Right atrium auricular region (tissue), 2 donors: ENCODE measurements around the gene ZNF530. TPM values are rescaled to one million over a fixed set of nuclear protein-coding genes. Genes with fewer than 3 reads are reported as not detected.

ENCODE experiments used
- DNase-seq: peaks from one replicate; pipeline ENCODE4 v3.0.0-alpha.2; 2019; ENCODE audit warnings: low spot score
- H3K27ac ChIP-seq, 2 donors: fragments of 200-600 bp; sonication (generic); 1 replicate in 1 of 2; 2 replicates in 1 of 2; pipeline ENCODE4 v1.5.1; 2016 to 2019
- H3K27me3 ChIP-seq, 2 donors: fragments of 200-600 bp; sonication (generic); one replicate each; pipeline versions ENCODE4 v1.5.1 to v1.6.0; 2017 to 2019
- H3K36me3 ChIP-seq: fragments of 200-600 bp; sonication (generic); one replicate; pipeline ENCODE4 v1.5.1; 2016
- H3K4me1 ChIP-seq, 2 donors: fragments of 200-600 bp; sonication (generic); one replicate each; pipeline versions ENCODE4 v1.5.1 to v1.6.0; 2017 to 2019
- H3K4me3 ChIP-seq, 2 donors: fragments of 200-600 bp; sonication (generic); 1 replicate in 1 of 2; 2 replicates in 1 of 2; pipeline ENCODE4 v1.5.1; 2017 to 2019; ENCODE audit warnings: mild to moderate bottlenecking in 1 of 2, moderate library complexity in 1 of 2
- H3K9me3 ChIP-seq, 2 donors: fragments of 200-600 bp; sonication (generic); one replicate each; pipeline ENCODE4 v1.5.1; 2019
- CTCF ChIP-seq, 2 donors: fragments of 200-600 bp; sonication (generic); IDR thresholded peaks; one replicate each; pipeline ENCODE4 v1.5.1; 2019; ENCODE audit warnings: antibody characterized with exemption in 2 of 2
- total RNA-seq, 2 donors: library from RNA; depleted of rRNA; stranded (reverse); fragments of >200 nt; gene quantifications; one replicate each; pipeline ENCODE4 v1.1.0, GENCODE V29; 2016

ZNF530 gene
- total RNA-seq, 2 donors from 2014 or later = 5.7 to 10.8 TPM

DNA sequence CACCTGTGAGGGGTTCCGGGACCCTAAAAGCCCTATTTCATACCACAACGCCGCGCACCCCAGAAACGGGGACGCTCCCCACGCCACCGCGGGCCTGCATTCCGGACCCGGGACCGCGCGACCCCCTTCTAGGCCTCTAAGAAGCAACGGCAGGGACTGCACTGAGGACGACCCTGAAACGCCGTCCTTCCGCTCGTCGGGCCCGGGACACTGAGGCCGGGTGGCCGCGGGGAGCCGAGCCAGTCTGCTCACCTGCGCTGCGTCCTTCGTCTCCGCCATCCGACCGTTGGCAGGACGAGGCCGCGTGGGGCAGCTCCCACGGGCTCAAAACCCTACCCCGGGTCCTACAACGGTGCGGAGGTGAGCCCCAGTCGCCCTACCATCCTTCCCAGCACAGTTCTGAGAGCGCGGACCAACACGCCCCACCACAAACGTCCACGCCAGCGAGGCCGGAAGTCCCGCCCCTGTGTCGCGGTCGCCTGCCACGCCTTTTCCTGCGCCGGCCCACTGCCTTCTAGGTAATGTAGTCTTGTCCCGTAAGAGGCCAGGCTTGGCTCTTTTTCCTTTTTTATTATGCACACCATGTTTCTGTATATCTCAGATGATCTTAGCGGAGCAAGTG, 40.2 kb upstream of the ZNF530 start, which contains the start of gene ZNF550:
TSS of gene ZNF550 (minus strand) at position 460 of the 622 bp plus-strand sequence. CDS start at position 279, 181 bp downstream.
- H3K27me3 ChIP-seq = no peaks in the 10 kb centered on the region
- peaks cover 0 to 23% of the 10 kb centered on the region in 2 donors for H3K4me1 ChIP-seq
- H3K4me3 ChIP-seq = peak within 1 kb of the TSS; percentile 85 to 98
- peak; percentile 93 for DNase-seq
- H3K36me3 ChIP-seq = peaks cover 20% of the 10 kb centered on the region
- H3K9me3 ChIP-seq = peaks cover 0 to 14% of the 10 kb centered on the region in 2 donors
- H3K27ac ChIP-seq = peak within 1 kb of the TSS; percentile 82 to 85
- no peak for TF ChIP-seq CTCF (IDR thresholded peaks at IDR 0.05)

- no peak for DNase-seq
- Histone ChIP-seq H3K27ac (peak overlapping the region; percentile 82 to 85), H3K4me1 (peaks cover 0 to 23% of the 10 kb centered on the region in 2 donors), H3K36me3 (peaks cover 14% of the 10 kb centered on the region), H3K27me3 (no peaks in the 10 kb centered on the region), H3K4me3 (peak overlapping the region; percentile 85 to 98), H3K9me3 (peaks cover 0 to 20% of the 10 kb centered on the region in 2 donors)
- no peak for TF ChIP-seq CTCF (IDR thresholded peaks at IDR 0.05)
Measured at GRCh38 chr19:57560049-57560491, 39.6 kb upstream of the ZNF530 start.

GRCh38 chr19:57563547-57563946, 36.1 kb upstream of the ZNF530 start:
- H3K9me3 ChIP-seq = peaks cover 17 to 46% of the 10 kb centered on the region in 2 donors

GRCh38 chr19:57566396-57567265, 33.1 kb upstream of the ZNF530 start:
- no peak for TF ChIP-seq CTCF (IDR thresholded peaks at IDR 0.05)
- no peak overlapping the region for H3K4me3 ChIP-seq
- peaks cover 3% of the 10 kb centered on the region for H3K36me3 ChIP-seq
- H3K27me3 ChIP-seq = no peaks in the 10 kb centered on the region
- DNase-seq = no peak
- no peaks in the 10 kb centered on the region for H3K4me1 ChIP-seq
- H3K27ac ChIP-seq = no peak overlapping the region
- peaks cover 21 to 75% of the 10 kb centered on the region in 2 donors for H3K9me3 ChIP-seq

More at GRCh38 chr19:57563547-57563946, 36.1 kb upstream of the ZNF530 start:
- no peaks in the 10 kb centered on the region for H3K27me3 ChIP-seq
- H3K36me3 ChIP-seq = no peaks in the 10 kb centered on the region
- DNase-seq = no peak
- H3K27ac ChIP-seq = no peak overlapping the region
- TF ChIP-seq CTCF (IDR thresholded peaks at IDR 0.05) = no peak
- H3K4me1 ChIP-seq = peaks cover 0 to 13% of the 10 kb centered on the region in 2 donors
- H3K4me3 ChIP-seq = no peak overlapping the region

DNA sequence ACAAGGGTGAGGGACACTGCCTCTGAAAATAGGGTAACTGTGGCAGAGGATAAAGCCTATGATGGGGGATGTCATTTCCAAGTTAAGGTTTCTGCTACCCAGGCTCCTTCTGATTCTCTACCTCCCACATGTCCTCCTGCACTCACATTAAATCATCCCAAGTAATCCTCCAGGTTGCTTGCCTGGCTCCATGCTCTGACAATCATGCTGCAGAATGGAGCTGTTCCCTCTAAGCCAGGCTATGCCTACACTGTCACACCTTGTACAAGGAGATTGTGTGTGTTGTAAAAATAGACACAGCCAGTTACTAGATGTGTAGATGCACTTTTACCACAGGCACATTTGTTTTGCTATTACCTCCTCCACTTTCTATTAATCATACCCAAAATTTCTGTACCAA, 29.0 kb upstream of the ZNF530 start:
- Histone ChIP-seq H3K9me3 (peaks cover 36 to 90% of the 10 kb centered on the region in 2 donors), H3K27ac (no peak overlapping the region), H3K27me3 (no peaks in the 10 kb centered on the region), H3K4me3 (no peak overlapping the region), H3K36me3 (peaks cover 44% of the 10 kb centered on the region), H3K4me1 (no peaks in the 10 kb centered on the region)
- TF ChIP-seq CTCF (IDR thresholded peaks at IDR 0.05) = no peak
- DNase-seq = no peak
